Activated effector memory CD4-positive, alpha-beta T cell treated with Interleukin-2 at 50 U/mL for 16 hours (primary cell): ENCODE data around the gene PDK4.
"Not testable (repeated sequence)": the region's sequence is repeated elsewhere in the genome, so short reads cannot be mapped to it uniquely, and the experiment has no call there.

Source experiments
- DNase-seq: peaks from one replicate; pipeline ENCODE4 v3.0.0-alpha.2; 2020

The PDK4 gene

DNA sequence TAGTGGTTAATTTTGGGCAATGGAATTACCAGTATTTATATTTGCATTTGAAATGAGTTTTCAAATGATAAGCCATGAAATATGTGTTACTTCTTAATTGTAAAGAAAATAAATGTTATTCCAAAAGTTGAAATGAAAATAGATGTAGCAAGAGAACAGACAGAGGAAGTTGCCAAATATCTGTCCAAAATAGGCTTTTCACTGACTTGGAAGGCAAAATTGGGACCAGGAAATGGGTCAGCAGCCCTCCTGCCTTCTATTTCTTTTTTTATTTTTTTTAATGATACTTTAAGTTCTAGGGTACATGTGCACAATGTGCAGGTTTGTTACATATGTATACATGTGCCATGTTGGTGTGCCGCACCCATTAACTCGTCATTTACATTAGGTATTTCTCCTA lies 8.1 kb upstream of the PDK4 start:
- DNase-seq = not testable (repeated sequence)

DNA sequence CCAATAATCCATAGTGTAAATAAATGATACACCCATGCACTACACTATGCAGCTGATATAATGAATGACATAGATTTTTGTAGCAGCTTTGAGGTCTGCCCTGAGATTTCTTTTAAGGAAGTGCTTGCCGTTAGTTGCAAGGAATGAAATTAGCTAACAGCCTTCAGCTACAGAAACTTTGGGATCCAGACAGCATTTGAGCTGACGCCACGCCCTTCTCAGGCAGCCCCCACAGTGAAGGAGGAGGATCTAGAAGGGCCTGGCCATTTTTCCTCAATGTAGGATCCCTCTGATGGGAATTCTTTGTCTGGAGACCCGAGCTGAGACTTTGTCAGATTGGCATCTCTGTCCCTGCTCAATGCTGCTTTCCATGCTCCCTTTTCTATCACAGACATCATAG lies 6.1 kb upstream of the PDK4 start:
- DNase-seq = no peak

DNA sequence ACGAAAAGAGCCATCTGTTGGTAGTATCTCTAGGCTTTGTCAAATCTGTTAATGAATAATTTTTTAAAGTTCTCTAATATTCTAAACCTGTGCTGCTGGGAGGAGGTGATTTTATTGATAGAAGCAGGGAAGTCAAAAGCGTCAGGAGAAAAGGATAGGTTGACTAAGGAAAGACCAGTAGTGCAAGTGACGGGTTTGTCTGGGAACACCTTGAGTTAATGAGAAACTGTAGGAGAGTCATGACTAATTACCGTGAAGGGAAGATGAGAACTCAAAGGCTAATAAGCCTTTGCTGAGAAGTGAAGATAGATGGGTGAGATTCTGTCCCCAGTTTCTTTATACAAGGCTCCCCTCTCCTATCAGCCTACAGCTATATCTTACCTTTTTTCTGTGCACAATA lies 5.0 kb upstream of the PDK4 start:
- DNase-seq = no peak

DNA sequence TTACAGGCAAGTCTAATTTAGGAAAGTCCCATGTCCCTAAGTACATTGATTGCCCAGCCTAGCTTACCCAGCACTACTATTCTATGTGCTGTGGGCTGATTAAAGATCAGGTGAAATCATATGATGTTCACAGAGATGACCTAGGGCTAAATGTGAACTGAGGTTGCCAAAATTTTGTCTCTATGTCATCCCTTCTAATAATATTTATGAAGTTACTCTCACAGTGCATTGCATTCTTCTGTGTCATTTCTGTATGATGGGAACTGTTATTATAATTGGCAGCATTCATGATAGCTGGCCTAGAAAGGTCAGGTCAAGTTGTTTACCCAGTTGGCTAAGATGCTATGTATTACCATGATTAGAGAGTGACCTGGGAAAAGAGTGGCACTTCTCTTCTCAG lies 2.8 kb upstream of the PDK4 start:
- no peak for DNase-seq

DNA sequence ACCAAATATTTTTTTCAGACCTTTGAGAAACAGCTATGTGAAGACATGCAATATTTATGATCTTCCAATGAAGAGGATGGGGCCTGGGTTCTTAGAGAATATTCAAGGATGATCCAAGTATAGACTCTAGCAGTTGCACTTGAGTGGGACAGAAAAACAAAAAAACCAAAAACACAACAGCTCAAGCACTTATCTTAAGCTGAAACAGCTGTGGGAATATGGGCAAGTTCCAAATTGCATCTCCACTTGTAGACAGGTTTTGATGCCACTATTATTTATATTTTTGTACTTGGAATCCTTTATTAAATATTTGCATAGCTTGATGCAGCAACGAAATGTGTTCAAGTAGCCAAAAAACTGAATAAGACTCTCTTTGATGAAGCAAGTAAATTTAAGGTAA lies 2.2 kb upstream of the PDK4 start:
- DNase-seq = no peak

DNA sequence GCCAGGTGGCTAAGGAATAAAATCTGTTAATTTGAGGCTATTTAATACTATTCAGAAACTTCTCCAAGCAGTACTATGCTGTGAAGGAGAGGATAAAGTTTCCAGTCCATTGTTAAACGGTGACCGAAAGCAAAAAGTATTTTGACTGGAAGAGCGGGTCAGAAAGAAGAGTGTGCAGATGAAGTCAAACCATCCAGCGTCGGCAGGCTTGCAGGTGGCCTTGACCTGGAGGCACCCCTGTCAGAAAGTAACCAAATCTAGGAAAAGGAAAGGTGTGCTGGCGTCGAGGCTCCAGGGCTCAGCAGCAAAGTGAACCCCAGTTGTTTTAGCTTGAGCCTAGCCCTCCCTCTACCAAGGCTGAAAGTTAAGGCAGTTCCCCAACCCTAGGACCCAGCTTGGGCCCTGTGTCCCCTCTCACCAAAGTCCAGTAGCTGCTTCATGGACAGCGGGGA lies 544 bp downstream of the PDK4 start:
- DNase-seq = no peak

DNA sequence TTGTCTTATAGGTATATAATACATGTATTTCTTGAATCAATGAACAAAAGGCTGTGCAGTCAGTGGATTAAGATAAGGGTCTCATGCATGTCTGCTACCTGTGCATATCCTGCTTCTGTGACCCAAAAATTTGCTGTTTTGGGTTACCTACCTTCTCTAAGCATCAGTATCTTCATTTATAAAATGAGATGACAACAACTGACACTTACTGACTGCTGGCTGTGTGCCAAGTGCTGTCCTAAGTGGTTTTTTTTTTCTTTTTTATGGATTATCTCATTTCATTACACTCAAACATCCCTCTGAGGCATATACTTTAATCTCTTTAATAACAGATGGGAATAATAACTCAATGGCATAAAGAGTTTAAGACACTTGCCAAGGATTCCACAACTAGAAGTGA lies 2.1 kb downstream of the PDK4 start:
- DNase-seq = no peak

DNA sequence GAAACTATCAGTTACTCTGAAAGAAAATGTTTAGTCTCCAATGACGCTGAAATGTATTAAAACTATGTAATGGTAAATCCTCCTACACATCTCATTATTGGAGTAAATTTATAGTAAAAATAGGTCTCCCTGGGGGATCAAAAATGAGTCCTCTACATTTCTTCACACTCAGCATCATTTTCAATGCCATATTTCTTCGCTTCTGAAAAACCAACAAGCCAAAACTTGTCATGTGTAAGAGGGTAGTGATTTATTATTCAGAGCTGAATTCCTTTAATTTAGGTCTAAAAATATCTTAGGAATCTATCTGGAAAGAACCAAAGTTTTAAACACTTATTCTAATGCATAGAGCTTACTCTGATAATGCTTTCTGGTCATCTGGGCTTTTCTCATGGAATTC lies 3.0 kb downstream of the PDK4 start:
- no peak for DNase-seq

DNA sequence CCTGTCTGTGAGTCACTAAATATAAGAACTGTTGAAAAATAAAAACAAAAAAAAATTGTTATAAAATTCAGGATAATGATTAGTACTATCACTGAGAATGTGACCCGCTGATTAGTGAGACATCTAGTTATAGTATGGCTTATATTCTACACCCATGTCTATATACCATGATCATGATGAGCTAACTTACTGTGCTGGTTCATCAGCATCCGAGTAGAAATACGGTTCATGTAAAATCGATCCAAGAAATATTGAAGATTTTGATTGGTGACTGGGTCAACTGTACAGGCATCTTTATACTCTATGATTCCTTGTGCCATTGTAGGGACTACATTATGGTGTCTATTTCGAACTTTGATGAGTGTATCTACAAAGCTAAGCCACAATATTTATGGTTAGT lies 3.7 kb downstream of the PDK4 start:
- no peak for DNase-seq

DNA sequence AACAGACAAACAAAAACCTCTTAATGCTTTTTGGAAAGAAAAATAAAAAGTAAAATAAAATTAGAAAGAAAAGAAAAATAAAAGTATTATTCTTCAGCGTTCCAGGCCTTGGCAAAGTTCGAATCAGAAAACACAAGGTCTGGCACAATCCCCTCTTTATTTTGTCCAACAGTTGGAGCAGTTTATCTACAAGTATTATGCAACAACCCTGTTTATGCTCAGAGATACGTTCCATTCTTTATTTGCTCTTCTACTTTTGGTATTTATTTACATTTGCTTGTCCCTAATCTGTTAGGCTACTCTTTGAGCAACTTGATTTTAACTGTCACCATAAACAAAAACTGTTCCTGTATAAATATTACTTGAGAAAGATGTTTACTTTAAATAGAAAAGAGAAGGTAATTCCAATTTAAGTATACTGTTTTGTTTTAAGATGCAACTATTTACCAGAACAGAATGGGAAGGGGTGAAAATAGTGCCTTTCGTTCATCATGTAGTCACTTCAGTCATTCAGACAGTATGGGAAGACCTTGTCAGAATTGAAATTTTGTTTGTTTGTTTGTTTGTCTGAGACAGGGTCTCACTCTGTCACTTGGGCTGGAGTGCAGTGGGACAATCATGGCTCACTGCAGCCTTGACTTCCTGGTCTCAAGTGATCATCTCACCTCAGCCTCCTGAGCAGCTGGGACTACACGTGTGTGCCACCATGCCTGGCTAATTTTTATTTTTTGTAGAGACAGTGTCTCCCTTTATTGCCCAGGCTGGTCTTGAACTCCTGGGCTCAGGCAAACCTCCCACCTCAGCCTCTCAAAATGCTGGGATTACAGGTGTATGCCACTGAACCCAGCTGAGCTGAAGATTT lies 5.7 kb downstream of the PDK4 start:
- DNase-seq = no peak

DNA sequence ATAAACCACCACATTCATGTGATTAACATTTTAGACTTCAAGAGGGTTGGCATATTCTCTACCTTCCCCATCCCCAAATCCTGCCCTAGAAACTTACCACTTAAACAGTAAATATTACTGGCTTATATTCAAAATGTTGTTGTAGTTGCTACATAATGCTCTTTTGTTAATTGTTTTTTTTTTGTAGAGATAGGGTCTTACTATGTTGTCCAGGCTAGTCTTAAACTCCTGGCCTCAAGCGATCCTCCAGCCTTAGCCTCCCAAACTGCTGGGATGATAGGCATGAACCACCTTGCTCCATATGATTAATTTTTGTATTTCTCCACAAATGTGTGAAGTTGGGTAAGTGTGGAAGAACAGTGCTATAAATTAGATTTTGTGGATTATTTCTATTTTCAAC lies 6.5 kb downstream of the PDK4 start:
- no peak for DNase-seq

DNA sequence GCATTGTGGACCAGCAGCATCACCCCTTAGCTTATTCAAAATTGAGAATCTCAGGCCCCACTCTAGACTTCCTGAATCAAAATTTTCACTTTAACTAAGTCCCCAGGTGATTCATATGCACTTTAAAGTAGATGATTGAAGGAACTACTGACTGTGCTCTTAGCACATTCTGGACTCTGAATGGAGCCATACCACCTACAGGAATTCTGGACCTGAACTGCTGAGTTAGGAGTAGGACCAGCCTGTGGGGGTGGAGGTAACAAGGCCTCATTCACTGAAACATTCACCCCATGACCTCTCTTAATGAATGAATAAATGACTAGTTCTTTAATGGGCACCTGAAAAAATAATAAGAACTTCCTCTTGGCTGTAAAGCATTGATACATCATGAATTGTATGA lies 7.3 kb downstream of the PDK4 start:
- DNase-seq = no peak

DNA sequence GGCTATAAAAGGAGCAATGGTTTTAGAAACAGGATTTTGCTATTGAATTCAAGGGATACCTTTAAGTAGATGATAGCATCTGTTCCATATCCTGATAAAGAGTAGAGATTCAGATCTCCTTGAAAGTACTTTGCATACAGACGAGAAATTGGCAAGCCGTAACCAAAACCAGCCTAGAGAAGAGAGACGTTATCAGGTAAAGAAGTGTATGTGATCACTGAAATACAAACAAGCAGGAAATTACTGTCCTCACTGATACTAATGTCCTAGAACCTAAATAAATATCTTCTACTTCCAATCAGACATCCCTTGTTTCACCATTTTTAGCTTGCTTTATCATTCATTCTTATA lies 9.4 kb downstream of the PDK4 start:
- no peak for DNase-seq

DNA sequence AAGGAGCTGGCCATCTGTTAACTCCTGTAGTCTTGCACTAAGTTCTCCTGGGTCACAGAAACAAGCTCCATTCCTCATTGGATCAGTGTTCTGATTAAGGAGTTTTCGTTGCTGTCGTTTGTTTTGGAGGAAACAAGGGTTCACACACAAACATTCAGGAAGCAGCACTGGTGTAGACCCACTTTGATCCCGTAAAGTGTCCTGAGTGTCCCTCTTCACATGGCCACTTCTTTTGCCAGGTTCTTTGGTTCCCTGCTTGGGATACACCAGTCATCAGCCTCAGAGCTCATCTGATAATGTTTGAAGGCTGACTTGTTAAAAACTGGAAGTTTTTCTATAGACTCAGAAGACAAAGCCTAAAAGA lies 10.9 kb downstream of the PDK4 start:
- no peak for DNase-seq

DNA sequence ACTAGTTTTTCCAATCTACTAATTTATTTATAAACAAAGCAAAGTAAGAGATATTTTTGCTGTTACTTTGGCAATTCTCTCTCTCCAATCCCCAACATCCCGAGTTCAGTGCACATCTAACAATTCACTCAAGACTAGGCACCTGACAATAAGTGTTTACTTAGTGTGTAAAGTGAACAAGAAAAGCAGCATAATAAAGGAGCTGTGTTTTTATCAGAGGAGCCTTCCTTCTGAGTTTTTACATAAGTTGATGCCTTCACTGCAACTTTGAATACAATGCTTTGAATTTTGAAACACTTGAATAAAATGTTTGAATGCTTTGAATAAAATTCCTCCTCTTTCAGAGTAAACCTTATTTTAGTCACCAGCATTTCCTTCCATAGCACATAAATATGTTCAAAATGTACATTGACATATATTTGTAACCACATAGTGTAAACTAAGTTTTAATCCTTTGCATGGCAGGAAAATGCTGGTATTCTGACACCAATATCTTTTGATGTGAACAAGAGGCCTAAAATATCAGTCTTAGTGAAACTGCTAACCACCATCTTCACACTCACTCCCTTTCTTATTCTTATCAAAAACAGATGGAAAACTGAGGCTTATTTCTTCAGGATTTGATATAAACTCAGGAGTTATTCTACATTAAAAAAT lies 11.4 kb downstream of the PDK4 start:
- no peak for DNase-seq

DNA sequence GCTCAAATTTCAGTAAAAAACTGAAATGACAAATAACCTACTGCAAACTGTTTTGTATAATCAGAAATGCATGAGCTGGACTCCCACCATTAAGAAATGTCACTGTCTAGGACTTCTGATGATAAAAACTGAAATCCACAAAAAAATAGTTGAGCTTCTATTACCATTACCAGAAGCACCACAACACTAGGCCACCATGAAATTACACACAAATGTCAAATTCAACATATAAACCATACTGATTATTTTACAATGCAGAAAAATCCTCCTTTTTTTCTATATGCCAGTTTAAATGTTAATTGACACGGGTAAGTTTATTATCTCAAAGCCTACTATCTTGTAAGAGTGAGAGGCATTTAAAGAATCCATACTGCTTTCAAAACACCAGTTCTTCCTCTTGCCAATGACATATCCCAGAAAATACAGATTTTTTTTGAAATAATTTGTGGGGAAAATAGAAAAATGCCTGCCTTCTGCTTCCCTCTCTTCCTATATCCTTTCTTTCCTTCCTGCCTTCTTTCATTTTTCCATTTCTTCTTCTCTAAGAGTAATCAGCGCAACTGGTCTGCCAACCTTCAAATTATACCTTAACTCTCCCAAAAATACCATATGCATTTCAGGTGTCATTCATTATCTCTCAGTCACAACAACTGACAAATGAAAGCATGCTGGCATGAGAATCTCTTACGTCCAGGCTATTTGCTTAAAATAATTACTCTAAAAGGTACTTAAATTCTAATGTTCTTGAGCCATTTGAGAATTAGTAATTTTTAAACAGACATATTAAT lies 12.3 kb downstream of the PDK4 start:
- no peak for DNase-seq

DNA sequence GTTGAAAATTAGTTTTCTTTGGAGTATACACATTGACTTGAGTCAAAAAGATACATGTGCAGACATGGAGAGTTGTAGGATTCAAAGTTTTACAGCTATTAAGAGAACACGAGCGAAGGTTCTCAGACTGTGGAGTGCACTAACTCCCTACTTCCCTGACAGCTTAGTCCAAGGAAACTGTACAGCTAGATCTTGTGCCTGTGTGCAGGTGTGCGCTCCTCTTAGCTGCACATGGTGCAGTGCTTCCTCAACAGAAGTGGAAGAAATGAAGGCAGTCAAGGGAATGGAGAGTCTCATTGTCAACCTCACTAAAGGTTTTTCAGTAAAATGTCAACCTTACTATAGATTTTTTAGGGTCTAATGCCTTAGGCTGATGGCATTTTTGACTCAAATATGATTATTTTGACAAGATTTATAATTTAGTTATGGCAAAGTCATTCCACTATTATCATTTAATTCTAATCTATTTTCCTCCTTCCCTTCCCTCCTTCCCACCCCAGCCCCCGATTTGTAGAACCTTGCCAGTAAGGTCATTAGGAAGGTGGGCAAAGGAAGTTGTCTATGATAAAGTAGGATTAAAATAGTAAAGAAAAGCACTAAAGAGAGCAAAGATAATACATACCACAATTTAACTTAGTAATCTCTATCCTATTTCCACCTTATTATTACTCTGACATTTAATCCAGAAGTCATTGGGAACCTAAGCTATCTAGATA lies 13.6 kb downstream of the PDK4 start:
- no peak for DNase-seq

DNA sequence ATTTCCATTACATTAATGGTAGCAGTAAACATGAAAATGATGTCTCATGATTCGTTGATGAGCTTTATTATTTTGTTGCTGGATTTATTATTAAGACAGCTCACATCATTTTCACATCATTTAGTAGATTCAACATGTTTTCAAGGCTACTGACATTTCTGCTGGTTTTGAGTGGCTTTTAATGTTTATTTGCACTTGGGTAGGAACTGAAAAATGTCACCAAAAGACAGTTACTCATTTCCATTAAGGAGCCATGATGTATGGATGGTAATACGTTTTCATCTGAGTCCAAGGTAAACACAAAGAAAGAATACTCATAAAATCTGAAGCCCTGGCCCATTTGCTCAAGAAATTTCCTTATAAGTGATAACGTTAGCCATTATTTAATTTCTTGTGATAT lies 14.8 kb downstream of the PDK4 start:
- DNase-seq = no peak

DNA sequence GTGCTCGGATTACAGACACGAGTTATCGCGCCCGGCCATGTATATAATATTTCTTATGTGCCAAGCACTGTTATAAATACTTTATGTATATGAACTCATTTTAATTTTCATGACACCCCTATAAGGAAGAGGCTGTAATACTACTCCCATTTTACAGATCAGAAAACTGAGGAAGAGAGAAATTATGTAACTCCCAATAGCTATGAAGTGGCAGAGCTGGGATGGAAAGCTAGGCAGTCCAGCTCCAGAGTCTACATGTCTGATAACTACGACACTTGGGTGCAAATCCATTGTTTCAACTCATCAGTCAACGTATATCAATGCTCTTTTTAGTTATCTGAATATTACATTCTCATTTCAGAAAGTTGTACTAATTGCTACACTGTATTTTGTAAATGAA lies 17.0 kb downstream of the PDK4 start:
- DNase-seq = no peak

DNA sequence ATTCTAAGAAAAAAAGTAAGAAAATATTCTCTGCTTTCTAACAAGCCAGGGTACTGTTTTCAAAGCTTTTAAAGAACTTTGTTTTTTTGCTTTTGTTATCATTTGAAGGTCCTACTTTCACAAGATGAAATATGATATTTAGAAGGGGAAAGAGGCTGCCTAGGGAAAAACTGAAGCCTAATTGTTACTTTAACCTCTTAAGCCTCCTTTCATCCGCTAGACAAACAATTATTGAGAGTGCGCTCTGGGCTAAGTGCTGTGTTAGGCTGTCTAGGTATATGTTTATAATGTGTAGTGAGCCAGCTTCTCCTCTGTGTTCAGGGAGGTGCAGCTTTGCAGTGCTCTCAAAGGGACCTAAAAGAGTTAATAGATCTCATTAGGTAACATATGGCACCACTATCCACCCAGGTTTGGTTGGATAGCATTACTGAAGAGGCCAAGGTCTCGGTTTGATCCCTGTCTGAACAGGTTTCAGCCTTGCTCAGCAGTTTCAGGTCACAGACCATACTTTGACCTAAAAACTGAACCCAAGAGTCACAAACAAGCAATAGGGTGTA lies 17.9 kb downstream of the PDK4 start:
- no peak for DNase-seq

DNA sequence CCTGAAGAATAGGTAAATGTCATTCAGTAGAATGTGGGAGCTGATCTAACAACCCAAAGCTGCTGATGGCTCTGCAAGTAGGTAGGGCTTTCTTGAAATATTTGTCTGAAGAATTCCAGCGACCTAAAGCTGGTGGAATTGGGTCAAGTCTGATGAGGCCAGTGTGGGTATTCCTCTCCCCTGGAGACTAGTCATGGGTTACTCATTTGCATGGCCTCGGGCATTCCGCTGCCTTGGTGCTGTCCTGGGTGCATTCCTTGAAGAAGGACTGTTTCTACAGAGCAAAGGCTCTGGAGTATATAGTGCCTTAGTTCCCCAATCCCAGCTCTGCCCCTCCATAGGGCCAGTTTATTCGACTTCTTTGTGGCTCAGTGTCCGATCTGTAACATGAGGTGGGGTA lies 19.2 kb downstream of the PDK4 start:
- no peak for DNase-seq

DNA sequence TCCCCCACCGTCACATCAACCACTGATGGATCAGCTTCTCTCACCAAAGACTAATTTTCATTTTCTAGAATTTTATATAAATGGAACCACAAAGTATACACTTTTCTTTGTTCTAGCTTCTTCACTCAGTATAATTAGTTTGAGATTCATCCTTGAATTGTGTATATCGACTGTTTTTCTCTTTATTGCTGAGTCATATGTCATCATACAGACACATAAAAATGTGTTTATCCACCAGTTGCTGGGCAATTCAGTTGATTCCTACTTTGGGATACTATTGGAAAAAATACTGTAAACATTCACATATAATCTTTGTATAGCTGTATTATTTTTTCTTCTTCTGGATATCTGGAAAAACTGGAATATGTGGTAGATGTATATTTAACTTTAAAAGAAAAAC lies 26.6 kb downstream of the PDK4 start:
- no peak for DNase-seq

DNA sequence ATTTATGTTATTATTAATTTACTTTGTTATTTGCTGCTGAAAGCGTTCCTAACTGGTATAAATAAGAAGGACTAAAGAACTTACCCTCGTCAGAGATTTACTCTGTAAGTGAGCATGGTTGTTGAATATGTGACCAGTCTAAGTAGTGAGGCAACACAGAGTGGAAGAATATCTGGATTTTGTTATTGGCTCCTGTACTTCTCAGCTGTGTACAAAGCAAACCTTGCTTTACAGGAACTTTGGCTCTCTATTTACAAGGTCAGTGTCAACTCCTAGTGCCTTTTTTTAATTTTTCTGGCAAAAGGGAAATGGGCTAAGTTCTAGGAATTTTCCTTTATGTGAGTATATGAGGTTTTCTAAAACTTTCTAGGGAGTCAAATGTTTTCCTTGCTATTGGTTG lies 35.6 kb downstream of the PDK4 start:
- DNase-seq = no peak
